Aorta (tissue), 5 donors: ENCODE data around the gene CELSR1. TPM values are rescaled to one million over a fixed set of nuclear protein-coding genes. Genes with fewer than 3 reads are reported as not detected.

Experiments used
- ATAC-seq: fragments of 200-7000 bp; cut with Tn5 transposase; one replicate; pipeline ENCODE4 v1.9.1; 2022; ENCODE audit warnings: moderate library complexity; ENCODE audit not compliant: low FRiP score
- DNase-seq, 2 donors: peaks; one replicate each; pipeline ENCODE4 v3.0.0-alpha.2; 2020
- H3K27ac ChIP-seq, 2 donors: one replicate each; pipeline ENCODE4 v1.5.1; 2013; ENCODE audit warnings: low read length in 2 of 2, mild to moderate bottlenecking in 2 of 2, moderate library complexity in 2 of 2, control low read depth in 1 of 2, inconsistent platforms in 1 of 2, low read depth in 1 of 2
- H3K27me3 ChIP-seq, 2 donors: one replicate each; pipeline ENCODE4 v1.6.1; 2013; ENCODE audit warnings: control low read depth in 1 of 2, low read length in 1 of 2, mild to moderate bottlenecking in 1 of 2, moderate library complexity in 1 of 2; ENCODE audit not compliant: insufficient read depth in 2 of 2, control insufficient read depth in 1 of 2
- H3K36me3 ChIP-seq, 2 donors: one replicate each; pipeline ENCODE4 v1.6.1; 2013; ENCODE audit warnings: control low read depth in 1 of 2, low read length in 1 of 2, mild to moderate bottlenecking in 1 of 2; ENCODE audit not compliant: insufficient read depth in 2 of 2, control insufficient read depth in 1 of 2
- H3K4me1 ChIP-seq, 2 donors: one replicate each; pipeline ENCODE4 v1.6.1; 2013; ENCODE audit warnings: low read length in 2 of 2, control low read depth in 1 of 2, mild to moderate bottlenecking in 1 of 2, moderate library complexity in 1 of 2; ENCODE audit not compliant: insufficient read depth in 2 of 2, control insufficient read depth in 1 of 2
- H3K4me3 ChIP-seq, 2 donors: one replicate each; pipeline ENCODE4 v1.5.1; 2013; ENCODE audit warnings: low read length in 2 of 2, control low read depth in 1 of 2, mild to moderate bottlenecking in 1 of 2
- H3K9me3 ChIP-seq: one replicate; pipeline ENCODE4 v1.6.1; 2013; ENCODE audit warnings: mild to moderate bottlenecking, low read length; ENCODE audit not compliant: control insufficient read depth
- WGBS, 2 donors: extraction: QIAGEN DNeasy Blood & Tissue Kit; methylation state at CpG; one replicate each; pipeline ENCODE4 v1.1.7; 2013; 5-methylcytosine and 5-hydroxymethylcytosine counted together
- intact Hi-C, 2 donors: fragments of 100-400 bp; cut with DNase I; formaldehyde crosslinking; loops; one replicate each; pipeline versions ENCODE4 v1.14.2 to v1.15.0; 2022
- polyA plus RNA-seq, 2 donors: library from polyadenylated mRNA; stranded (reverse); fragments of 200-250 nt; gene quantifications; one replicate each; pipeline ENCODE4 v1.2.3, GENCODE V29; 2013
- total RNA-seq, 2 donors: library from RNA; stranded (reverse); fragmentation: NEBNext Ultra II Directional; extraction: Animal tissue kit (Norgen Biotek cat#: 25700); gene quantifications; one replicate each; pipeline ENCODE4 v1.2.1, GENCODE V29; 2021
- donor health status: healthy with polysubstance abuse.
- donor health status: Bipolar disorder and iron deficiency.
- donor health status: DM: no; HTN: no; CAD: no.
- donor health status: DM: no; HTN: no; CAD: no.
- donor health status: DM: yes; HTN: yes; CAD: no.

Gene CELSR1
- total and polyA plus RNA-seq, 4 donors = 0.15 to 3.0 (median 1.3) TPM

DNA sequence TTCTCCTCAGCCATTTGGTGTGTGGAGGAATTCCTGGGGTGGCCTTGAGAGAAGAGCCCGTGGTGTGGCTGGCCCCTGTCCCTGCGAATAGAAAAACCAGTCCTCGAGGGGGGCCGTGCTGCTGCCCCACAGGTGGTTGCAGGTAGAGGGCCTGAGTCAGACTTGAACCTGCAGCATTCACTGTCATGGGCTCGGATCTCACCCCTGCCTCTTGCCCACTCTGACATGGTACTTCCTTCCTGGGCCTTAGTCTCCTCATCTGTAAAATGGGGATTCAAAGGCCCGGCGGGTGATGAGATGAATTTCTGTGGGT lies 182.5 kb downstream of the CELSR1 start:
- DNase-seq = peak; percentile 30 to 66
- no peak for ATAC-seq
- Histone ChIP-seq H3K27me3 (no peaks in the 10 kb centered on the region), H3K9me3 (no peaks in the 10 kb centered on the region), H3K27ac (no peak overlapping the region), H3K4me3 (no peak overlapping the region), H3K4me1 (no peaks in the 10 kb centered on the region), H3K36me3 (peaks cover 0 to 10% of the 10 kb centered on the region in 2 donors)
- 78 to 84% methylated on average over 7 of the region's 7 CpGs for WGBS, 2 donors
- intact Hi-C loops = loop anchor here in 1 of 2 donors (10.0 kb wide), 1 partner anchor 190 kb away; no protein-coding TSS in a partner anchor

DNA sequence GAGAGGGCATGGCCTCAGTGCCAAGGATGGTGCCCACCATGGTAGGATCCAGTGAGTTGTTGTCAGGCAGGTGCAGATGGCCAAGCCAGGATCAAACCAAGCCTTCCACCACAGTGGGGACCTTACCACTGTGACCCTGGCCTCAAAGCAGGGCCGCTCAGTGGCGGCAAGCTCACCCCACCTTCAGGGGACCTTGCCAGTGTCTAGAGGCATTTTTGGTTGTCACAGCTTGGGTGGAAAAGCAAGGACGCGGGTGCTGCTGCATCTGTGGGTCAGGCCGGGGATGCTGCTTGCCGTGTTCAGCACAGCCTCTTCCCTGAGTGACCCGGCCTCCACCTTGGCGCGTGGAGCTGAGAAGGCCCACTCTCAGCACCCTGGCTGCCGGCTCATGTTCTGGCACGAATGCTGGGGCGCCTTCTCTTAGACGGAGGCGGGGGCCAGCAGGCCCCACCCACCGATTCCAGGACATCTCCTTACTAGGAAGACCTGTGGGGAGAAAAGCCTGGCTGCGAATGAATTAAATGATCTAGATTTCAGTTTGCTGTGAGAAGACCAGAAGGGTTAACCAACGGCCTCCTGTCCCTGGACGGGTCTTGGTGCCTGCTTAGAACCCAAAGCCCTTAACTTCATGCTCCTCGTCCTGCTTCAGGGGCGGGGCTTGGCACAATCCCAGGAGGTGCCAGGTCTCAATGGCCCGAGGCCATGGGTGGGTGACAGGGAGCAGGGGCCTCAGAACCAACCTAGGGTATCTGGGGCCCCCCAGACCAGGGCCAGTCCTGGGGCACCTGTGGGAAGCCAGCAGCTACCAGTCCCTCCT lies 183.0 kb downstream of the CELSR1 start:
- ATAC-seq = no peak
- Histone ChIP-seq H3K4me3 (no peak overlapping the region), H3K27me3 (no peaks in the 10 kb centered on the region), H3K4me1 (no peaks in the 10 kb centered on the region), H3K27ac (no peak overlapping the region), H3K36me3 (peaks cover 0 to 10% of the 10 kb centered on the region in 2 donors), H3K9me3 (no peaks in the 10 kb centered on the region)
- 74 to 79% methylated on average over 21 of the region's 21 CpGs for WGBS, 2 donors
- peak; percentile 42 to 70 for DNase-seq
- intact Hi-C loops = loop anchor here in 1 of 2 donors (10.0 kb wide), 1 partner anchor 190 kb away; no protein-coding TSS in a partner anchor

DNA sequence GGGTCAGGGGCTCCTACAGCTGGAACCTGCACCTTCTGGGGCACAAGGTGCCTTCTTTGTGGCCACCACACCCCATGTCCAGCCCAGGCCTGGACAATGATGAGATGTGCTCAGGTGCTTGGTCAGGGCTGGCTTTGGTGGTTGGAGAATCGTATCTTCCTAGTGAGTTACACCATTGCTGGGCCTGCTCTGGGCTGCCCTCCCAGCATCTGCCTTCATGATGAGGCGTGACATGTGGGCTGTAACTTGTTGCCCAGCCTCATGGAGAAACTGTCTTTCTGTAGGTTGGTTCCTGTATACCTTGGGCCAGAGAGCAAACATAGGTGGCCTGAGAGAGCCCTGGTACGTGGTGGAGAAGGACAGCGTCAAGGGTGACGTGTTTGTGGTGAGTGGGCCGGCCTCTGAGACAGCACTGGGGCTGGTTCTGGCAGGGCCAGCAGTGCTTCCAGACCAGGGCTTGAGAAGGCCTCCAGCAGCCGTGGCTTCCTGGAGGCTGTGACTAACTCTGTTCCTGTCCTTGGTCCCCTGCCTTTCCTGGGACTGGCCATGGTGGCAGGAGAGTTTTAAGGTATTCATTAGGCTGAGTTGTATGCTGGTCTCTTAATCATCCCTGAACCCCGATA lies 183.8 kb downstream of the CELSR1 start:
- H3K4me1 ChIP-seq = no peaks in the 10 kb centered on the region
- intact Hi-C loops = loop anchor here in 1 of 2 donors (10.0 kb wide), 1 partner anchor 191 kb away; no protein-coding TSS in a partner anchor
- H3K27ac ChIP-seq = no peak overlapping the region
- ATAC-seq = no peak
- no peaks in the 10 kb centered on the region for H3K9me3 ChIP-seq
- H3K36me3 ChIP-seq = peaks cover 0 to 10% of the 10 kb centered on the region in 2 donors
- no peaks in the 10 kb centered on the region for H3K27me3 ChIP-seq
- no peak overlapping the region for H3K4me3 ChIP-seq
- DNase-seq = peak; percentile 24 to 65
- WGBS, 2 donors = 86 to 90% methylated on average over 8 of the region's 8 CpGs

DNA sequence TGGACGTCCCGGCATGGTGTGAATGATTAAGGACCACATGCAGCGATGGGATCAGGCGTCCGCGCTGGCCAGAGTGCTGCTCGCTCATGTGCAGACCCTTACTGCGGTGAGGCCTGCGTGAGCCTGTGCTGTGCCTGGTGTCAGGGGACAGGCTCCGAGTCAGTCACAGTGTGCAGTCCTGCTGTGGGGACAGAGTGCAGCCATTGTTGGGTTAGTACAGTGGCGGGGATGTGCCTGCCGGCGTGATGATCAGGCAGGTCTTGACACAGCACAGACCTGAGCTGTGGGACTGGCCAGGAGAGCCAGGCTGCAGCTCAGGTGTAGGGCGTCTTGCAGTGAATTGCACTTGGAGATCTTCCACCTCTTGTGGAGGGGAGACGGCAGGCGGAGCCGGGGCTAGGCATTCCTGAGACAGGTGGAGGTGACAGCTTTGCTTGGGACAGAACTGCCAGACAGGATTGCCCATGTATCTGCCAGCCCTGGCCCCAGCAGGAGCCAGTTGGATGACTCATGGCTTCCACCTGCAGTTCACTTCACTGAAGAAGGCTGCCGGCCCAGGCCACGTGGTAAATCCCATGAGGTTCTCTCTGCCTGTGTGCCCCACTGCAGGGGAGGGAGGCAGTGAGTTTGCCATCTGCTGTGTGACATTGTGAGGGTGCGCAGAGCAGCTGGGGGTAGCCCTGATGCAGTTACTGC lies 184.6 kb downstream of the CELSR1 start:
- H3K9me3 ChIP-seq = no peaks in the 10 kb centered on the region
- no peak overlapping the region for H3K4me3 ChIP-seq
- 74 to 81% methylated on average over 20 of the region's 20 CpGs for WGBS, 2 donors
- no peak overlapping the region for H3K27ac ChIP-seq
- H3K4me1 ChIP-seq = no peaks in the 10 kb centered on the region
- intact Hi-C loops = loop anchor here in 1 of 2 donors (10.0 kb wide), 1 partner anchor 192 kb away; no protein-coding TSS in a partner anchor
- peak; percentile 43 to 69 for DNase-seq
- no peaks in the 10 kb centered on the region for H3K27me3 ChIP-seq
- peaks cover 0 to 12% of the 10 kb centered on the region in 2 donors for H3K36me3 ChIP-seq
- ATAC-seq = no peak

DNA sequence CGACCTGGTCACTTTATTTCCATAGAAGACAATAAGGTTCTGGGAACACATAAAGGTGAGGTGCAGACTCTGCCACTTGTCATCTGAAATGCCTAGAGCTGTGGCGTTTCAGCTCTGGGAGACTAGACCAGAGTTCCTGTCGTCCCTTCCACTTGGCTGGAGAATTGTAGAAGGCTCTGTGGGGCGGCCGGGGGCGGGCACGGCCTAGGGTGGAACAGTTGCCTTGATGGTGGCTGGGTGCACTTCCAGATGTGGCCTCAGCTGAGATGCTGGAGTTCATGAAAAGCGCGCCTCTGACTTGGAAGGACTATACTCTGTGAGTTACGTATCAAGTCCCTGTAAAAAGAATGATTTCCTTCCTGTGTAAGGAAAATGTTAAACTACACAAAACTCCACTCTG lies 185.1 kb downstream of the CELSR1 start:
- ATAC-seq (no peak), DNase-seq (peak; percentile 19 to 33)
- no peaks in the 10 kb centered on the region for H3K4me1 ChIP-seq
- no peak overlapping the region for H3K27ac ChIP-seq
- WGBS, 2 donors = 84 to 87% methylated on average over 10 of the region's 10 CpGs
- H3K4me3 ChIP-seq = no peak overlapping the region
- intact Hi-C loops = loop anchor here in 1 of 2 donors (10.0 kb wide), 1 partner anchor 193 kb away; no protein-coding TSS in a partner anchor
- peaks cover 0 to 12% of the 10 kb centered on the region in 2 donors for H3K36me3 ChIP-seq
- H3K27me3 ChIP-seq = no peaks in the 10 kb centered on the region
- no peaks in the 10 kb centered on the region for H3K9me3 ChIP-seq

DNA sequence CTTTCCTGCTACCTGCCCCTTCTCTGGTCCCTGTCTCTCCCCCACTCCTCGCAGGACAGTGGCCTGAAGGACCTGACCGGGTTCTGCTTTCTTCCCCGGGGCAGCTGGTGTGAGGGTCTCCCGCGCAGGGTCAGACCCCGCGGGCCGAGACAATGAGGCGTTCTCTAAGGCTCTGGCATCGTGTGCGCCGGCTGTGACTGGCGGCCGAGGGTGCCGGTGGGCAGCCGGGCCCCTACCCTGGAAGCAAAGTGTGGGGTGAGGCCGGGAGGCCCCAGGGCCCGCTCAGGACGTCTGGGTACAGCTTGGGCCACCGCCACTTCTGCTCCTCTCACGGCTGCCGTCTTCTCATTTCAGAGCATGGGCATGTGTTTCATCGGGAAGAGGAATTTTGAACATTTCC lies 185.7 kb downstream of the CELSR1 start:
- H3K36me3 ChIP-seq = peaks cover 3 to 12% of the 10 kb centered on the region in 2 donors
- intact Hi-C loops = loop anchor here in 1 of 2 donors (10.0 kb wide), 1 partner anchor 193 kb away; no protein-coding TSS in a partner anchor
- peak; percentile 33 to 67 for DNase-seq
- no peaks in the 10 kb centered on the region for H3K4me1 ChIP-seq
- H3K9me3 ChIP-seq = no peaks in the 10 kb centered on the region
- 92 to 93% methylated on average over 23 of the region's 23 CpGs for WGBS, 2 donors
- no peaks in the 10 kb centered on the region for H3K27me3 ChIP-seq
- H3K27ac ChIP-seq = no peak overlapping the region
- no peak overlapping the region for H3K4me3 ChIP-seq
- no peak for ATAC-seq

DNA sequence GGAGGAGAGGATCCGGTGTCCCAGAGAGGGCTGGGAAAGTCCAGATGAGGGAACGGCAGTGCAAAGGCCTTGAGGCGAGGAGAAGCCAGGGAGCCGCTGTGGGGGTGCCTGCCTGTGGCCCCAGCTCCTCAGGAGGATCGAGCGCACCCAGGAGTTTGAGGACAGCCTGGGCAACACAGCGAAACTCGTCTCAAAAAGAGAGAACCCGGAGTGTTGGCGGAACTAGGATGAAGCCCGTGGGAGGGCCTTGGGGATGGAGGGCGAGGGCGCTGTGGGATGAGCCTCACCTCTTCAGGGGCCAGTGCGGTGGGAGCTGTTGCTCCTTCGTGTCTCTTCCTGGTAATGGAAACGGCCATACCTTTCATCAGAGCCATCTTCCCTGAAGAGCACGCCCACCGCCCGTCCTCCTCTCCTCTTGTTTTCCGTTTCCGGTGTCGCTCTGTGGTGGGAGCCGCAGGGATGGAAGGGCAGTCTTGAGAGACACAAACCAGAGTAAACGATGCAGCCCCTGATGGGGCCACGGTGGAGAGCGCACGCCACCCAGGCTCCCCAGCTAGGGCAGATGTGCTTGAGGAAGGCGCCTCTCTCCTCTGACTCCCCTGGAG lies 186.2 kb downstream of the CELSR1 start:
- H3K27me3 ChIP-seq = no peaks in the 10 kb centered on the region
- no peaks in the 10 kb centered on the region for H3K4me1 ChIP-seq
- peak; percentile 24 to 57 for DNase-seq
- H3K36me3 ChIP-seq = peaks cover 6 to 12% of the 10 kb centered on the region in 2 donors
- WGBS, 2 donors = 92% methylated on average over 28 of the region's 28 CpGs
- no peak for ATAC-seq
- H3K4me3 ChIP-seq = no peak overlapping the region
- H3K9me3 ChIP-seq = no peaks in the 10 kb centered on the region
- intact Hi-C loops = loop anchor here in 1 of 2 donors (10.0 kb wide), 1 partner anchor 194 kb away; no protein-coding TSS in a partner anchor
- H3K27ac ChIP-seq = no peak overlapping the region

DNA sequence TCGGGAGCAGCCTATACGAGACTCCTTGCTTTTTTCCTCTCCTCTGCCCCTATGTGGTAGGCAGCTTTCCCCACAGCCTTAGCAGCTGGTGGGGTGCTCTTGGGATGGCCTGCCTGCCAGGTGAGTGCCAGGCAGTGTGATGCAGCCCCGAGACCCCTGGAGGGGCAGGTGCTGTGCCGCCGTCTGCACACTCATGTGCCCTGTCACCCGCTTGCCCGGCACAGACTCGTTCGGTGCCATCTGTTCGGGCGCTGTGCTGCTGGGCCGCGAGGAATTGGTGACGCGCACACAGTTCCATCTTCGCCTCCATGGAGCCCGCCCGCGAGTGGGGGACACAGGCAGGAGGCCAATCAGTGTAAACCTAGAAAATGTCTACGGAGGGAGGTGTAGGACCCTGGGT lies 186.8 kb downstream of the CELSR1 start:
- Histone ChIP-seq H3K27me3 (no peaks in the 10 kb centered on the region), H3K4me1 (no peaks in the 10 kb centered on the region), H3K27ac (no peak overlapping the region), H3K36me3 (peaks cover 6 to 12% of the 10 kb centered on the region in 2 donors), H3K4me3 (no peak overlapping the region), H3K9me3 (no peaks in the 10 kb centered on the region)
- DNase-seq = peak; percentile 25 to 65
- intact Hi-C loops = loop anchor here in 1 of 2 donors (10.0 kb wide), 1 partner anchor 194 kb away; no protein-coding TSS in a partner anchor
- ATAC-seq = no peak
- WGBS, 2 donors = 93 to 94% methylated on average over 20 of the region's 20 CpGs
